GM12878 (cell line): ENCODE results near the gene TMEM209. TPM values are rescaled to one million over a fixed set of nuclear protein-coding genes. Genes with fewer than 3 reads are reported as not detected.

ENCODE experiments used
- ATAC-seq: fragments of 200-7000 bp; cut with Tn5 transposase; 3 replicates; pipeline ENCODE4 v1.9.1; 2020; ENCODE audit warnings: mild to moderate bottlenecking, moderate library complexity
- BruUV-seq: library from RNA; stranded (reverse); fragments of 400-500 nt; replicated peaks from 2 replicates; lab custom pipeline; 2021; lab: Mats Ljungman, UMichigan
- CTCF ChIA-PET: fragments of 300-600 bp; sonication (Branson Sonifier 250); formaldehyde crosslinking; extraction: SDS; loops from one replicate; lab custom pipeline; 2021; ENCODE audit warnings: inconsistent platforms; lab: Yijun Ruan, JAX
- POLR2A ChIA-PET: fragments of 350-600 bp; formaldehyde crosslinking; extraction: SDS; loops from one replicate; lab custom pipeline; 2021; ENCODE audit warnings: inconsistent platforms; lab: Charles Lee
- RAD21 ChIA-PET: fragments of 300-600 bp; sonication (Branson Sonifier 250); formaldehyde crosslinking; loops from one replicate; lab custom pipeline; 2023; ENCODE audit warnings: antibody characterized with exemption; ENCODE audit not compliant: unreplicated experiment; lab: Charles Lee
- SMC1A ChIA-PET: fragments of 300-600 bp; sonication (Branson Sonifier 250); formaldehyde crosslinking; loops from one replicate; lab custom pipeline; 2023; ENCODE audit not compliant: unreplicated experiment, uncharacterized antibody; lab: Charles Lee
- DNase-seq: peaks from one replicate; pipeline ENCODE4 v3.0.0-alpha.2; 2011; ENCODE audit warnings: low read depth, low spot score
- FAIRE-seq: peaks from 3 replicates; lab custom pipeline; 2011; peaks lifted over from hg19 to GRCh38; lab: Jason Lieb, UNC
- H2AFZ ChIP-seq: 2 replicates; pipeline ENCODE4 v1.6.0; 2011; ENCODE audit warnings: low read depth, low read length, control low read depth; ENCODE audit not compliant: control insufficient read depth
- H3K27ac ChIP-seq: 2 replicates; pipeline ENCODE4 v1.5.1; 2011; ENCODE audit warnings: control low read depth; ENCODE audit not compliant: control insufficient read depth, insufficient read depth
- H3K27me3 ChIP-seq, 2 experiments: replicated peaks in 1 of 2; 2 replicates each; pipeline versions ENCODE4 v1.6.0 to v1.6.1; 2011; ENCODE audit warnings: low read length in 1 of 2; ENCODE audit not compliant: control insufficient read depth in 2 of 2, insufficient read depth in 2 of 2
- H3K36me3 ChIP-seq, 2 experiments: 2 replicates each; pipeline ENCODE4 v1.5.1; 2011; ENCODE audit warnings: low read length in 1 of 2; ENCODE audit not compliant: control insufficient read depth in 2 of 2, insufficient read depth in 2 of 2
- H3K4me1 ChIP-seq: 2 replicates; pipeline ENCODE4 v1.6.1; 2011; ENCODE audit warnings: mild to moderate bottlenecking, low read length, moderate library complexity, mixed read lengths; ENCODE audit not compliant: control insufficient read depth, insufficient read depth
- H3K4me2 ChIP-seq: 2 replicates; pipeline ENCODE4 v1.6.0; 2011; ENCODE audit warnings: control low read depth; ENCODE audit not compliant: control insufficient read depth, insufficient read depth
- H3K4me3 ChIP-seq: fragments of 200-600 bp; sonication (generic); 2 replicates; pipeline ENCODE4 v1.5.1; 2016
- H3K79me2 ChIP-seq: 2 replicates; pipeline ENCODE4 v1.6.0; 2011; ENCODE audit warnings: low read length; ENCODE audit not compliant: control insufficient read depth, insufficient read depth
- H3K9ac ChIP-seq: 2 replicates; pipeline ENCODE4 v1.8.0; 2011; ENCODE audit warnings: low read length, control low read depth, mixed read lengths; ENCODE audit not compliant: control insufficient read depth, insufficient read depth
- H3K9me3 ChIP-seq: replicated peaks from 3 replicates; pipeline ENCODE4 v1.5.1; 2011; ENCODE audit warnings: mild to moderate bottlenecking, low read length; ENCODE audit not compliant: control insufficient read depth, insufficient read depth
- H4K20me1 ChIP-seq: 2 replicates; pipeline ENCODE4 v1.6.0; 2011; ENCODE audit not compliant: control insufficient read depth, insufficient read depth
- ASH2L ChIP-seq: fragments of 300-600, 200-600 bp; sonication (generic); IDR thresholded peaks from 2 replicates; pipeline ENCODE4 v1.6.1; 2017; ENCODE audit warnings: low read depth, mild to moderate bottlenecking, borderline replicate concordance
- CREM ChIP-seq: IDR thresholded peaks from 2 replicates; pipeline ENCODE4 v1.6.1; 2014; ENCODE audit warnings: antibody characterized with exemption, low read depth
- E4F1 ChIP-seq: fragments of 450-650 bp; IDR thresholded peaks from 2 replicates; pipeline ENCODE4 v1.6.1; 2018; ENCODE audit warnings: borderline replicate concordance, mild to moderate bottlenecking; ENCODE audit not compliant: partially characterized antibody
- HDAC6 ChIP-seq: fragments of 200-600 bp; sonication (generic); IDR thresholded peaks from one replicate; pipeline ENCODE4 v1.8.0; 2017; ENCODE audit warnings: antibody characterized with exemption; ENCODE audit not compliant: unreplicated experiment
- IRF5 ChIP-seq: fragments of 450-650 bp; IDR thresholded peaks from 2 replicates; pipeline ENCODE4 v1.6.1; 2017; ENCODE audit warnings: borderline replicate concordance
- KAT2A ChIP-seq: conservative IDR thresholded peaks from 2 replicates; pipeline ENCODE4 v1.6.1; 2011; ENCODE audit warnings: low read depth, low read length; ENCODE audit not compliant: control insufficient read depth
- NR2C1 ChIP-seq: fragments of 450-650 bp; IDR thresholded peaks from 2 replicates; pipeline ENCODE4 v1.6.1; 2017; ENCODE audit warnings: antibody characterized with exemption, mild to moderate bottlenecking, moderate library complexity
- PAX5 ChIP-seq: IDR thresholded peaks from 2 replicates; pipeline ENCODE4 v1.6.1; 2011; ENCODE audit warnings: low read depth, low read length, borderline replicate concordance
- RAD21 ChIP-seq: IDR thresholded peaks from 2 replicates; pipeline ENCODE4 v1.6.1; 2011; ENCODE audit warnings: mild to moderate bottlenecking, low read depth, low read length, moderate library complexity; ENCODE audit not compliant: insufficient read depth
- RBBP5 ChIP-seq: fragments of 200-600 bp; sonication (generic); conservative IDR thresholded peaks from 2 replicates; pipeline ENCODE4 v1.6.1; 2016
- SP1 ChIP-seq: IDR thresholded peaks from one replicate; pipeline ENCODE4 v1.6.1; 2011; ENCODE audit warnings: low read depth, low read length
- SPI1 ChIP-seq: IDR thresholded peaks from 2 replicates; pipeline ENCODE4 v1.6.1; 2011; ENCODE audit warnings: low read depth, mild to moderate bottlenecking, low read length, moderate library complexity, borderline replicate concordance; ENCODE audit not compliant: insufficient read depth
- USF1 ChIP-seq: IDR thresholded peaks from 2 replicates; pipeline ENCODE4 v1.6.1; 2011; ENCODE audit warnings: borderline replicate concordance, low read depth, mild to moderate bottlenecking, moderate library complexity, mixed read lengths, low read length; ENCODE audit not compliant: insufficient read depth; ENCODE audit errors: extremely low read length
- ZBED1 ChIP-seq: IDR thresholded peaks from 2 replicates; pipeline ENCODE4 v1.6.1; 2016; ENCODE audit warnings: borderline replicate concordance
- ZBTB33 ChIP-seq: fragments of 450-650 bp; IDR thresholded peaks from 2 replicates; pipeline ENCODE4 v1.6.1; 2017; ENCODE audit warnings: mild to moderate bottlenecking
- in situ Hi-C: fragments of 300-500 bp; cut with MboI; formaldehyde crosslinking; loops from 9 replicates; pipeline ENCODE4 v1.14.3; 2018; ENCODE audit warnings: mixed read lengths
- intact Hi-C: fragments of 100-400 bp; cut with micrococcal nuclease; formaldehyde crosslinking; loops from one replicate; pipeline ENCODE4 v1.14.2; 2022; ENCODE audit not compliant: unreplicated experiment
- polyA plus RNA-seq, 11 experiments: library from polyadenylated mRNA; depleted of rRNA in 4 of 11; unstranded in 6 of 11; stranded (reverse) in 5 of 11; fragments of >200 nt; fragmentation: Nextera tagmentation in 4 of 11; fragmentation: Illumina TruSeq in 1 of 11; extraction: Ambion mirVana in 4 of 11; extraction: Trizol in 1 of 11; gene quantifications; 1 replicate in 1 of 11; 2 replicates in 10 of 11; pipeline versions ENCODE4 v1.2.1 to v1.2.3, GENCODE V29; 2011 to 2016; ENCODE audit warnings: inconsistent platforms in 2 of 11, missing spikeins in 2 of 11, low read depth in 1 of 11
- total RNA-seq, 4 experiments: library from RNA; depleted of rRNA in 3 of 4; stranded (reverse); fragments of >200 nt in 3 of 4; fragmentation: Illumina TruSeq in 1 of 4; extraction: Trizol in 1 of 4; gene quantifications; 2 replicates each; pipeline versions ENCODE4 v1.2.1 to v1.2.3, GENCODE V29; 2013 to 2021

The TMEM209 gene
- total and polyA plus RNA-seq, 10 of the 15 experiments (the other 5 are each of a cell fraction or from before 2014, with no cell fraction given), result 22.1 to 41.2 (median 35.1) TPM

GRCh38 chr7:130207642-130208041, 2.4 kb upstream of the TMEM209 start, which contains the start of gene SSMEM1:
SSMEM1 (plus strand) TSS chr7:130207860; CDS start chr7:130207911, 51 bp downstream.
- ChIA-PET RAD21 (no interaction called here), CTCF (interaction anchor here (1.1 kb wide), 1 partner anchor 137 kb away, joined by 3 read pairs; no protein-coding TSS in a partner anchor), POLR2A (interaction anchor here (0.6 kb wide), 1 partner anchor 185 kb away, joined by 4 read pairs; no protein-coding TSS in a partner anchor), SMC1A (interaction anchor here (2.1 kb wide), 1 partner anchor 136 kb away, joined by 9 read pairs; no protein-coding TSS in a partner anchor)
- Histone ChIP-seq H3K4me2 (no peak within 1 kb of the TSS), H3K27ac (no peak within 1 kb of the TSS), H3K9ac (no peak within 1 kb of the TSS), H3K4me1 (no peaks in the 10 kb centered on the region), H3K36me3 (peaks cover 0 to 1% of the 10 kb centered on the region in 2 experiments; a peak in 1 of 4 replicates), H4K20me1 (no peaks in the 10 kb centered on the region), H3K79me2 (peaks cover 12% of the 10 kb centered on the region), H2AFZ (no peak within 1 kb of the TSS), H3K4me3 (no peak within 1 kb of the TSS), H3K27me3 (no peaks in the 10 kb centered on the region), H3K9me3 (no peaks in the 10 kb centered on the region)
- FAIRE-seq, result no peak
- no peak for DNase-seq
- no TSS peak for BruUV-seq
- in situ Hi-C loops, result no loop called here
- TF ChIP-seq USF1 (no peak), ZBTB33 (no peak), RAD21 (no peak), SPI1 (no peak), KAT2A (no peak), PAX5 (no peak), E4F1 (no peak), CREM (no peak), RBBP5 (no peak), SP1 (no peak), IRF5 (no peak), HDAC6 (no peak), NR2C1 (no peak), ZBED1 (no peak), ASH2L (no peak)
- ATAC-seq, result no peak
- intact Hi-C loops, result no loop called here
